ENCODE results near the gene NOVA1.
A peak's percentile ranks its signal among the peaks of the same experiment; 100 is the strongest.
"Not testable (repeated sequence)": the region's sequence is repeated elsewhere in the genome, so short reads cannot be mapped to it uniquely, and the experiment has no call there.

NOVA1 gene, protein sequence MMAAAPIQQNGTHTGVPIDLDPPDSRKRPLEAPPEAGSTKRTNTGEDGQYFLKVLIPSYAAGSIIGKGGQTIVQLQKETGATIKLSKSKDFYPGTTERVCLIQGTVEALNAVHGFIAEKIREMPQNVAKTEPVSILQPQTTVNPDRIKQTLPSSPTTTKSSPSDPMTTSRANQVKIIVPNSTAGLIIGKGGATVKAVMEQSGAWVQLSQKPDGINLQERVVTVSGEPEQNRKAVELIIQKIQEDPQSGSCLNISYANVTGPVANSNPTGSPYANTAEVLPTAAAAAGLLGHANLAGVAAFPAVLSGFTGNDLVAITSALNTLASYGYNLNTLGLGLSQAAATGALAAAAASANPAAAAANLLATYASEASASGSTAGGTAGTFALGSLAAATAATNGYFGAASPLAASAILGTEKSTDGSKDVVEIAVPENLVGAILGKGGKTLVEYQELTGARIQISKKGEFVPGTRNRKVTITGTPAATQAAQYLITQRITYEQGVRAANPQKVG

GRCh38 chr14:26597589-26598080 lies at the start of gene NOVA1:
Gene NOVA1, minus strand, starts transcription at chr14:26598033. Its CDS starts 597 bp downstream, at chr14:26597436.
- peak; percentile 23 for DNase-seq (ENCODE audit: low spot score)

GRCh38 chr14:26645057-26645456 lies 47.2 kb upstream of the NOVA1 start:
- not testable (repeated sequence) for DNase-seq (ENCODE audit: low spot score)

DNA sequence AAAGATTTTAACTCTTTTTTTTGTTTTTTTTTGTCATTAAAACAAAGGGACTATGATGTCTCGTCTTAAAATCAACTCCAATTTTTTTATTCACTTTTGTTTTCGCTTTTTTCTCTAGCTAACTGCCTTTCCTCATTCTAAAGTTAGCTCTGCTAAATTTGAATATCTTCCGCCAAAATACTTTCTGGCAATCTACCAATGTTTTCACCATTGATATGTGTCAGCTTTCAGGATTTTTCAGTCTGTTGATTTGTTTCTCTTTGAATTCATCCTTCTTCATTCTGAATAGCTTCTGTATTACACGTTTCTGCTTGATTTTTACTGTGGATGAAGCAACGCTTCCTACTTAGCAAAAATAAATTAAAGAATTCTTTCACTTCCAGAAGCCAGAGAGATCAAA lies 38.7 kb upstream of the NOVA1 start:
- no peak for DNase-seq (ENCODE audit: low spot score)

DNA sequence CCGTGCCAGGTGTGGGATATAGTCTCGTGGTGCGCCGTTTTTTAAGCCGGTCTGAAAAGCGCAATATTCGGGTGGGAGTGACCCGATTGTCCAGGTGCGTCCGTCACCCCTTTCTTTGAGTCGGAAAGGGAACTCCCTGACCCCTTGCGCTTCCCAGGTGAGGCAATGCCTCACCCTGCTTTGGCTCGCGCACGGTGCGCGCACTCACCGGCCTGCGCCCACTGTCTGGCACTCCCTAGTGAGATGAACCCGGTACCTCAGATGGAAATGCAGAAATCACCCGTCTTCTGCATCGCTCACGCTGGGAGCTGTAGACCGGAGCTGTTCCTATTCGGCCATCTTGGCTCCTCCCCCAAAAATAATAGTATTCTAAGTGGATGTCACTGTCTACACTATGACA lies 37.1 kb upstream of the NOVA1 start:
- DNase-seq (ENCODE audit: low spot score), result not testable (repeated sequence)

DNA sequence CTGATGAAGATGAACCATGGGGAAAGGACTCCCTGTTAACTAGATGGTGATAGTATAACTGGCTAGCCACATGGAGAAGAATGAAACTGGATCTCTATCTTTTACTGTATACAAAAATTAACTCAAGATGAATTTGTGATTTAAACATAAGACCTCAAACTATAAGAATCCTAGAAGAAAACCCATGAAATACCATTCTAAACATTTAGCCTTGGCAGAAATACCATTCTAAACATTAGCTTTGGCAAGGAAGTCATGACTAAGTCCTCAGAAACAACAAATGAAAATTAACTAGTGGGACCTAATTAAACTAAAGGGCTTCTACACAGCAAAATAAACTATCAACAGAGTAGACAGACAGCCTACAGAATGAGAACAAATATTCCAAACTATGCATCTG lies 28.4 kb upstream of the NOVA1 start:
- no peak for DNase-seq (ENCODE audit: low spot score)

GRCh38 chr14:26622611-26623010 lies 24.8 kb upstream of the NOVA1 start:
- no peak for DNase-seq (ENCODE audit: low spot score)

DNA sequence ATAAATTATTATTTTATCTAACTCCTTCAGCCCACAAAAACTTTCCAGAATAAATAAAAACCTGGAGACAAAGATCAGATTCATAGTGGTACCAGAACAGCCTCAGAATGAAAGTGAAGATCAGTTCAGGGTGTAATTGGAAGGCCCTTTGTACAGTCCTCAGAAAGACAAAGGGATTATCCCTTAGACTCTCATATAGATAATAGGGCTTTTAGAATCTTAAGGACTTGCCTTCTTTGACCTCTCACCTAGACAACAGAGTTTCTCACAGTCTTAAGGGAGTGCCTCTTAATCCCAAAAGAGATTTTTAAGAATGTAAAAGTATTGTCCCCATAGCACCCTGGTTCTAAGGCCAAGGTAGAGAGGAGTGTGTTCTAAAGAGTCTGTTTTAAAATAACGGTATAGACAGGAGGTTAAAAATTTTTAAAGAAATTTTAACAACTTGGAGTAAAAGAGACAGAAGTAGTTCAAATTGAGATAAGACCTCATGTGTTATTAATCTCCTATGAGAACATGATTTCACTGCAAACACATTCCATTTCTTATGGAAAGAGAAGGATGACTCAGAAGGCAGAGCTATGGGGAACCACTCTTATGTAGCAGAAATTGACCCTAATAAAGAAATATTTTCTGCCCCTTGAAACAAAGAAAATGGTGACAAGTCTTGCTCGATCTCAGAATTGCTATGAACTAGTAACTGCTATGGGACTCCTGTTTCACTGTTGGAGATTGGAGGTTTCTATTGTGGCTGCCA lies 24.2 kb upstream of the NOVA1 start:
- no peak for DNase-seq (ENCODE audit: low spot score)

- DNase-seq (ENCODE audit: low spot score), result no peak
Measured at GRCh38 chr14:26621364-26621763, 23.5 kb upstream of the NOVA1 start.

- no peak for DNase-seq (ENCODE audit: low spot score)
Measured at GRCh38 chr14:26611259-26611658, 13.4 kb upstream of the NOVA1 start.

GRCh38 chr14:26606729-26607312 lies 9.0 kb upstream of the NOVA1 start:
- DNase-seq (ENCODE audit: low spot score), result no peak

GRCh38 chr14:26605602-26606001 lies 7.8 kb upstream of the NOVA1 start:
- no peak for DNase-seq (ENCODE audit: low spot score)

- DNase-seq (ENCODE audit: low spot score), result no peak
Measured at GRCh38 chr14:26602902-26603301, 5.1 kb upstream of the NOVA1 start.

GRCh38 chr14:26601856-26602255 lies 4.0 kb upstream of the NOVA1 start:
- DNase-seq (ENCODE audit: low spot score), result no peak

GRCh38 chr14:26599291-26599690 lies 1.5 kb upstream of the NOVA1 start:
- DNase-seq (ENCODE audit: low spot score), result no peak

- DNase-seq (ENCODE audit: low spot score), result no peak
Measured at GRCh38 chr14:26598672-26599131, 869 bp upstream of the NOVA1 start.

DNA sequence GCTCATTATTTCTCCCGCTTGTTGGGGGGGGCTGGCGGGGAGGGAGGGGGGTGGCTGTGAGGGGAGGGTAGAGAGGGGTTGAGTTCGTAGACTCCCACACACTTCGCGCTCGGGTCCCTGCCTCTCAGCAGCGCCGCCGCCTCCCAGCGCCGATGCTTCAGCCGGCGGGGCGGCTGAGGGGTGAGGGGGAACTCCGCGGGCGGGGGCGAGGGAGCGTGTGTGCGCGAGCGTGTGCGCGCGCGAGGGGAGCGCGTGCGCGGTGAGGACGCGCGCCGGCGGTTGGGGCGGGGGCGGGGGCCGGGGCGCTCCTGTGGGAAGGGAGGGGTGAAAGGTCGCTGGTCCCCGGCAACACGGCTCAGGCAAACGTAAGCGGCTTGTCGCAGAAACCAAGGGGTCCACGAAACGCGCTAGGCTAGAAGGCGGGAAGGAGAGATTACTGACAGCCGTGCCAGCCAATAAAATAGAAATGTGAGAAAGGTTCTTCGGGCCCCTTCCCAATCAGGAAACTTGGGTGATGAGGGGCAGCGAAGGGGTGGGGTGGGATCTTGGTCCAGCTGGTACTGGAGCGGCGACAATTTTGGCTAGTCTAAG lies 343 bp upstream of the NOVA1 start:
- DNase-seq (ENCODE audit: low spot score), result peak; percentile 54

- DNase-seq (ENCODE audit: low spot score), result peak; percentile 11
Measured at GRCh38 chr14:26597071-26597588, 703 bp downstream of the NOVA1 start.

- DNase-seq (ENCODE audit: low spot score), result no peak
Measured at GRCh38 chr14:26596543-26597061, 1.2 kb downstream of the NOVA1 start.

DNA sequence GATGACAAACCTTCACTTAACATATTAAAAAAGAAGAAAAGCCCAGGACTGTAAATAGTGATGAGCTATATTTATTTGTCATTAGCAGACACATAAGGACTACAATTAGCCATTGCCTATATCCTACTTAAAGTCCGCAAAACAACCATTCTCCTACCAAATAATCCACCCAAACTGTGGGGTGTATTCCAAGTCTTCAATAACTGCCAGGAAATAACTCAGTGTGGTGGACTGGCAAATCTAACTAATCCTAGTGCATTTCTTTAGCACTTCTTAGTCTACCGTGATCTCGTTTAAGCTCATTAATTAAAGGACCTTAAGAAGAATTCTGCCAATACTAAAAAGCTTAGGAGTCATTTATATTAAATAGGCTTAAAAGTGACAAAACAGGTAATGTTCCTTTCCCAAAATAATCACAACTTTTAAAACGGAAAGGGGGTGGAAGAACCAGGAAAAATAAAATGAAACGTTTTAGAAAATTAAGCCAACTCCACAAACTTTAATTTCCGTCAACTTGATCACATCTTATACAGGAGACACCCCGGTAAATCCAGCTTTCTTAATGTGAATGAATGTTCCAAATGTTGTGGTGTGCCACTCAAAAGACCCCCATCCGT lies 1.8 kb downstream of the NOVA1 start:
- no peak for DNase-seq (ENCODE audit: low spot score)

GRCh38 chr14:26594756-26595545 lies 2.9 kb downstream of the NOVA1 start:
- no peak for DNase-seq (ENCODE audit: low spot score)

All from AG08395 (cell line).